HCT116 (cell line): Measurements from ENCODE around the gene LRFN2. TPM values are rescaled to one million over a fixed set of nuclear protein-coding genes. Genes with fewer than 3 reads are reported as not detected.

Source experiments
- ATAC-seq: fragments of 200-7000 bp; cut with Tn5 transposase; 2 replicates; pipeline ENCODE4 v1.9.1; 2020; ENCODE audit warnings: mild to moderate bottlenecking, moderate library complexity
- BruUV-seq: library from RNA; stranded (reverse); fragments of 400-500 nt; replicated peaks from 2 replicates; lab custom pipeline; 2021; lab: Mats Ljungman, UMichigan
- CTCF ChIA-PET: fragments of 300-600 bp; sonication (Branson Sonifier 250); formaldehyde crosslinking; loops from one replicate; lab custom pipeline; 2021; ENCODE audit warnings: antibody characterized with exemption; lab: Charles Lee
- POLR2A ChIA-PET: fragments of 300-600, 350-600 bp; sonication (Branson Sonifier 250); formaldehyde crosslinking; loops from one replicate; lab custom pipeline; 2021; ENCODE audit warnings: antibody characterized with exemption; lab: Charles Lee
- RAD21 ChIA-PET, 2 experiments: fragments of 300-600 bp; sonication (Branson Sonifier 250); formaldehyde crosslinking; loops; one replicate each; lab custom pipeline; 2023; ENCODE audit warnings: low total read pairs in 2 of 2; ENCODE audit not compliant: uncharacterized antibody in 2 of 2, unreplicated experiment in 2 of 2, low non-redundant PET in 1 of 2; lab: Charles Lee
- DNase-seq: peaks from one replicate; pipeline ENCODE4 v3.0.0-alpha.2; 2010; ENCODE audit warnings: low read depth, low spot score
- H2AFZ ChIP-seq: fragments of 200-600 bp; shearing (Covaris generic), sonication (generic); 2 replicates; pipeline ENCODE4 v1.6.1; 2017; ENCODE audit warnings: low read depth, mixed run types, mixed read lengths, antibody characterized with exemption, low read length; ENCODE audit not compliant: poor library complexity, severe bottlenecking
- H3K27ac ChIP-seq: 2 replicates; pipeline ENCODE4 v1.5.1; 2012; ENCODE audit warnings: low read depth, low read length
- H3K27me3 ChIP-seq: fragments of 200-600 bp; sonication (generic); 2 replicates; pipeline ENCODE4 v1.6.1; 2016; ENCODE audit warnings: mixed run types, low read length, mixed read lengths; ENCODE audit not compliant: insufficient read depth
- H3K36me3 ChIP-seq, 2 experiments: fragments of 200-500 bp in 1 of 2; fragments of 200-600 bp in 1 of 2; sonication (Bioruptor generic) in 1 of 2; sonication (generic) in 1 of 2; 2 replicates each; pipeline versions ENCODE4 v1.5.1 to v1.6.1; 2014 to 2016; ENCODE audit warnings: low read length in 2 of 2, inconsistent platforms in 1 of 2, mixed read lengths in 1 of 2, mixed run types in 1 of 2; ENCODE audit not compliant: insufficient read depth in 2 of 2, control insufficient read depth in 1 of 2
- H3K4me1 ChIP-seq, 2 experiments: fragments of 200-600 bp in 1 of 2; sonication (generic) in 1 of 2; 2 replicates each; pipeline versions ENCODE4 v1.5.1 to v1.6.1; 2012 to 2017; ENCODE audit warnings: low read length in 2 of 2, inconsistent platforms in 1 of 2, mild to moderate bottlenecking in 1 of 2, mixed read lengths in 1 of 2, mixed run types in 1 of 2, moderate library complexity in 1 of 2; ENCODE audit not compliant: insufficient read depth in 2 of 2, control insufficient read depth in 1 of 2
- H3K4me2 ChIP-seq: fragments of 200-600 bp; sonication (generic); 2 replicates; pipeline ENCODE4 v1.6.1; 2017; ENCODE audit warnings: mixed run types, low read length, mixed read lengths
- H3K4me3 ChIP-seq, 2 experiments: fragments of 200-600 bp in 1 of 2; sonication (generic) in 1 of 2; replicated peaks in 1 of 2; 2 replicates each; pipeline ENCODE4 v1.5.1; 2011 to 2016; ENCODE audit warnings: low read length in 2 of 2, control low read depth in 1 of 2, low read depth in 1 of 2, mild to moderate bottlenecking in 1 of 2, mixed read lengths in 1 of 2, mixed run types in 1 of 2
- H3K79me2 ChIP-seq: fragments of 200-600 bp; sonication (generic); 2 replicates; pipeline ENCODE4 v1.6.1; 2017; ENCODE audit warnings: mild to moderate bottlenecking, mixed run types, low read length, moderate library complexity, mixed read lengths; ENCODE audit not compliant: insufficient read depth
- H3K9ac ChIP-seq: fragments of 200-600 bp; sonication (generic); 2 replicates; pipeline ENCODE4 v1.6.1; 2016; ENCODE audit warnings: low read length, mixed read lengths
- H3K9me2 ChIP-seq: fragments of 200-600 bp; sonication (generic), shearing (Covaris generic); 2 replicates; pipeline ENCODE4 v1.6.1; 2017; ENCODE audit warnings: mixed run types, mild to moderate bottlenecking, moderate library complexity; ENCODE audit not compliant: insufficient read depth
- H3K9me3 ChIP-seq, 2 experiments: fragments of 200-500 bp in 1 of 2; fragments of 200-600 bp in 1 of 2; sonication (Bioruptor generic) in 1 of 2; sonication (generic) in 1 of 2; 2 replicates each; pipeline ENCODE4 v1.6.1; 2014 to 2017; ENCODE audit warnings: low read length in 2 of 2, mixed read lengths in 2 of 2, inconsistent platforms in 1 of 2, low read depth in 1 of 2, mild to moderate bottlenecking in 1 of 2, mixed run types in 1 of 2, moderate library complexity in 1 of 2; ENCODE audit not compliant: control insufficient read depth in 1 of 2, insufficient read depth in 1 of 2
- H4K20me1 ChIP-seq: fragments of 200-600 bp; sonication (generic), shearing (Covaris generic); 2 replicates; pipeline ENCODE4 v1.6.1; 2017; ENCODE audit warnings: mixed run types, mild to moderate bottlenecking, moderate library complexity; ENCODE audit not compliant: insufficient read depth
- CEBPB ChIP-seq: IDR thresholded peaks from 2 replicates; pipeline ENCODE4 v1.6.1; 2012; ENCODE audit warnings: low read depth
- FOSL1 ChIP-seq: IDR thresholded peaks from 2 replicates; pipeline ENCODE4 v1.6.1; 2012; ENCODE audit warnings: low read depth
- POLR2A ChIP-seq: IDR thresholded peaks from 2 replicates; pipeline ENCODE4 v1.7.0; 2011; ENCODE audit warnings: borderline replicate concordance; ENCODE audit not compliant: insufficient read depth, insufficient read length; ENCODE audit errors: extremely low read depth
- SIN3A ChIP-seq: IDR thresholded peaks from 2 replicates; pipeline ENCODE4 v1.6.1; 2012; ENCODE audit warnings: low read depth
- TCF7L2 ChIP-seq: IDR thresholded peaks from 2 replicates; pipeline ENCODE4 v1.7.0; 2011; ENCODE audit warnings: borderline replicate concordance, inconsistent platforms; ENCODE audit not compliant: insufficient read depth, insufficient read length; ENCODE audit errors: extremely low read depth
- ZFX ChIP-seq: fragments of 450-650 bp; IDR thresholded peaks from 2 replicates; pipeline ENCODE4 v1.6.1; 2017
- ZNF274 ChIP-seq: fragments of 200-500 bp; sonication (Bioruptor generic); IDR thresholded peaks from 2 replicates; pipeline ENCODE4 v1.6.1; 2014; ENCODE audit warnings: mild to moderate bottlenecking, low read depth, low read length, inconsistent platforms
- intact Hi-C: fragments of 100-400 bp; cut with micrococcal nuclease; formaldehyde crosslinking; loops from 2 replicates; pipeline ENCODE4 v1.10.0; 2022
- total RNA-seq: library from RNA; stranded (reverse); gene quantifications from one replicate; pipeline ENCODE4 v1.2.1, GENCODE V29; 2021; ENCODE audit not compliant: unreplicated experiment
- TF ChIP-seq, protein P1 (sequence below): IDR thresholded peaks from 2 replicates; pipeline ENCODE4 v1.6.1; 2012
- TF ChIP-seq, protein P2 (sequence below): IDR thresholded peaks from 2 replicates; pipeline ENCODE4 v1.6.1; 2011; ENCODE audit warnings: mild to moderate bottlenecking, low read length, moderate library complexity; ENCODE audit not compliant: insufficient replicate concordance; ENCODE audit errors: extremely low read depth

Gene LRFN2
- total RNA-seq, 1 experiment from 2014 or later = not detected

DNA sequence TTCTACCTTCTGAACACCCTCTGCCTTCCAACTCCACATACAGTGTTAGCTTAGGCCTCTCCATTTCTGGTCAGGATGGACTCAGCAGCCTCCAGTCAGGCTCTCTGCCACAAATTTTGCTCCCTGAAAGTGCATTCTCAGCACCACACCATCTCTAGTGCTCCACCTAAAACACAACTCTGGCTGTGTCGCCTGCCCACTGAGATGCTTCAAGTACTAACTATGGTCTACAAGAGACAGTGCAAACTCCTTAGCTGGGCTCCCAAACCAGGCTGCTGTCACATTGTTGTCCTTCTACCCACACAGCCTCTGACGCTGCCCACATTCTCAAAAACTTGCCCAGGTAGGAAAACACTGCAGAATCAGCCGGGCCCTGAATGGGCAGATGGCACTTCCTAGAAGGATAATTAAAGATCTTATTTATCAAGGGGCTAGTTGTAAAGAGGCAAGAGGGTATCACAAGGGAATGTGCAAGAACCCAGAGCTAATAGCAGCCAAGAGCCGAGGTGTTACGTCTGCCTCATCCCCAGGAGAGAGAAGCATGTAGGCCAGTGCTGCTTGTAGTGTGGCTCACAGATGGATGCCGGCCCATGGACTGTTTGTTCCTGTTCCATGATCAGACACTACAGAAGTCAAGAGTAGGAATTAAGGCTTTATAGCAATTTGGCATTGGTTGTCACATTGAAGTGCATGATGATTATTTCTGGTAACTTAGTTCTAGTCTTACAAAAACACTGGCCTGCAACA, 189.7 kb downstream of the LRFN2 start:
- TF ChIP-seq ZFX (no peak), TCF7L2 (no peak), CEBPB (no peak), ZNF274 (no peak), FOSL1 (no peak), SIN3A (no peak), POLR2A (no peak)
- TF ChIP-seq, protein P1, sequence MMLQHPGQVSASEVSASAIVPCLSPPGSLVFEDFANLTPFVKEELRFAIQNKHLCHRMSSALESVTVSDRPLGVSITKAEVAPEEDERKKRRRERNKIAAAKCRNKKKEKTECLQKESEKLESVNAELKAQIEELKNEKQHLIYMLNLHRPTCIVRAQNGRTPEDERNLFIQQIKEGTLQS = no peak
- TF ChIP-seq, protein P2, sequence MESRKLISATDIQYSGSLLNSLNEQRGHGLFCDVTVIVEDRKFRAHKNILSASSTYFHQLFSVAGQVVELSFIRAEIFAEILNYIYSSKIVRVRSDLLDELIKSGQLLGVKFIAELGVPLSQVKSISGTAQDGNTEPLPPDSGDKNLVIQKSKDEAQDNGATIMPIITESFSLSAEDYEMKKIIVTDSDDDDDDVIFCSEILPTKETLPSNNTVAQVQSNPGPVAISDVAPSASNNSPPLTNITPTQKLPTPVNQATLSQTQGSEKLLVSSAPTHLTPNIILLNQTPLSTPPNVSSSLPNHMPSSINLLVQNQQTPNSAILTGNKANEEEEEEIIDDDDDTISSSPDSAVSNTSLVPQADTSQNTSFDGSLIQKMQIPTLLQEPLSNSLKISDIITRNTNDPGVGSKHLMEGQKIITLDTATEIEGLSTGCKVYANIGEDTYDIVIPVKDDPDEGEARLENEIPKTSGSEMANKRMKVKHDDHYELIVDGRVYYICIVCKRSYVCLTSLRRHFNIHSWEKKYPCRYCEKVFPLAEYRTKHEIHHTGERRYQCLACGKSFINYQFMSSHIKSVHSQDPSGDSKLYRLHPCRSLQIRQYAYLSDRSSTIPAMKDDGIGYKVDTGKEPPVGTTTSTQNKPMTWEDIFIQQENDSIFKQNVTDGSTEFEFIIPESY = no peak
- no peak overlapping the region for H3K4me2 ChIP-seq
- ChIA-PET POLR2A (no interaction called here), RAD21 (no interaction called here), CTCF (no interaction called here)
- no peaks in the 10 kb centered on the region for H3K9me2 ChIP-seq
- no peak overlapping the region for H3K4me3 ChIP-seq
- H3K27ac ChIP-seq = no peak overlapping the region
- H3K36me3 ChIP-seq = no peaks in the 10 kb centered on the region
- no peak overlapping the region for H3K9ac ChIP-seq
- no peak for DNase-seq
- no peaks in the 10 kb centered on the region for H3K79me2 ChIP-seq
- no TSS peak for BruUV-seq
- H2AFZ ChIP-seq = no peak overlapping the region
- H3K27me3 ChIP-seq = 0 out of 2 replicates have a peak, but pooled peaks cover 4% of the 10 kb centered on the region
- no peak for ATAC-seq
- intact Hi-C loops = no loop called here
- H3K9me3 ChIP-seq = no peaks in the 10 kb centered on the region
- no peaks in the 10 kb centered on the region for H3K4me1 ChIP-seq
- no peaks in the 10 kb centered on the region for H4K20me1 ChIP-seq
